Astrocyte (in vitro differentiated cells and primary cell): ENCODE measurements around the gene ARPP19. TPM values are rescaled to one million over a fixed set of nuclear protein-coding genes. Genes with fewer than 3 reads are reported as not detected.
A peak's percentile ranks its signal among the peaks of the same experiment; 100 is the strongest.

Experiments used
- DNase-seq: peaks from one replicate; pipeline ENCODE4 v3.0.0-alpha.2; 2010; ENCODE audit warnings: low read depth
- FAIRE-seq: peaks from 2 replicates; lab custom pipeline; 2011; peaks lifted over from hg19 to GRCh38; lab: Jason Lieb, UNC
- H2AFZ ChIP-seq: 2 replicates; pipeline ENCODE4 v1.6.0; 2012; ENCODE audit warnings: low read depth, low read length, inconsistent platforms
- H3K27ac ChIP-seq: 2 replicates; pipeline ENCODE4 v1.5.1; 2011; ENCODE audit warnings: low read depth, low read length, inconsistent platforms
- H3K27me3 ChIP-seq: 2 replicates; pipeline ENCODE4 v1.6.0; 2011; ENCODE audit warnings: low read length, inconsistent platforms; ENCODE audit not compliant: insufficient read depth
- H3K36me3 ChIP-seq: 2 replicates; pipeline ENCODE4 v1.5.1; 2011; ENCODE audit warnings: low read length, inconsistent platforms; ENCODE audit not compliant: insufficient read depth
- H3K4me1 ChIP-seq: 2 replicates; pipeline ENCODE4 v1.5.1; 2011; ENCODE audit warnings: low read length, inconsistent platforms; ENCODE audit not compliant: insufficient read depth
- H3K4me2 ChIP-seq: 2 replicates; pipeline ENCODE4 v1.6.0; 2012; ENCODE audit warnings: low read length, inconsistent platforms
- H3K4me3 ChIP-seq: 2 replicates; pipeline ENCODE4 v1.5.1; 2011; ENCODE audit warnings: low read depth, mild to moderate bottlenecking, low read length, inconsistent platforms; ENCODE audit not compliant: insufficient read depth
- H3K79me2 ChIP-seq: 2 replicates; pipeline ENCODE4 v1.6.0; 2012; ENCODE audit warnings: mild to moderate bottlenecking, low read length, inconsistent platforms; ENCODE audit not compliant: insufficient read depth
- H3K9ac ChIP-seq: 2 replicates; pipeline ENCODE4 v1.6.0; 2012; ENCODE audit warnings: mild to moderate bottlenecking, low read length, inconsistent platforms
- H3K9me3 ChIP-seq: 2 replicates; pipeline ENCODE4 v1.5.1; 2012; ENCODE audit warnings: low read depth, mild to moderate bottlenecking, low read length, inconsistent platforms; ENCODE audit not compliant: insufficient read depth
- H4K20me1 ChIP-seq: 2 replicates; pipeline ENCODE4 v1.6.0; 2012; ENCODE audit warnings: low read length, inconsistent platforms; ENCODE audit not compliant: insufficient read depth
- H3K27ac Mint-ChIP-seq: one replicate; pipeline ENCODE4 v1.8.0; 2021; ENCODE audit warnings: mild to moderate bottlenecking, mixed read lengths; ENCODE audit not compliant: unreplicated experiment
- H3K27me3 Mint-ChIP-seq: one replicate; pipeline ENCODE4 v1.8.0; 2021; ENCODE audit warnings: low read depth, mixed read lengths; ENCODE audit not compliant: unreplicated experiment
- H3K36me3 Mint-ChIP-seq: one replicate; pipeline ENCODE4 v1.8.0; 2021; ENCODE audit warnings: low read depth, mixed read lengths; ENCODE audit not compliant: unreplicated experiment
- H3K4me1 Mint-ChIP-seq: one replicate; pipeline ENCODE4 v1.8.0; 2021; ENCODE audit warnings: low read depth, mixed read lengths; ENCODE audit not compliant: unreplicated experiment
- H3K4me3 Mint-ChIP-seq: one replicate; pipeline ENCODE4 v1.8.0; 2021; ENCODE audit warnings: mild to moderate bottlenecking, moderate library complexity, mixed read lengths; ENCODE audit not compliant: unreplicated experiment
- H3K9me3 Mint-ChIP-seq: one replicate; pipeline ENCODE4 v1.8.0; 2021; ENCODE audit warnings: mild to moderate bottlenecking, mixed read lengths; ENCODE audit not compliant: unreplicated experiment
- EZH2 ChIP-seq: IDR thresholded peaks from 2 replicates; pipeline ENCODE4 v1.6.1; 2012; ENCODE audit warnings: mild to moderate bottlenecking, low read length, inconsistent platforms; ENCODE audit not compliant: insufficient read depth
- total RNA-seq: library from RNA; stranded (reverse); gene quantifications from 2 replicates; pipeline ENCODE4 v1.2.1, GENCODE V29; 2021
- TF ChIP-seq, protein P1 (sequence below): IDR thresholded peaks from 2 replicates; pipeline ENCODE4 v1.5.1; 2011; ENCODE audit warnings: low read depth, mild to moderate bottlenecking, inconsistent platforms, low read length, moderate library complexity; ENCODE audit not compliant: insufficient read depth

Gene ARPP19
- total RNA-seq, 1 donor from 2014 or later: 198 TPM

DNA sequence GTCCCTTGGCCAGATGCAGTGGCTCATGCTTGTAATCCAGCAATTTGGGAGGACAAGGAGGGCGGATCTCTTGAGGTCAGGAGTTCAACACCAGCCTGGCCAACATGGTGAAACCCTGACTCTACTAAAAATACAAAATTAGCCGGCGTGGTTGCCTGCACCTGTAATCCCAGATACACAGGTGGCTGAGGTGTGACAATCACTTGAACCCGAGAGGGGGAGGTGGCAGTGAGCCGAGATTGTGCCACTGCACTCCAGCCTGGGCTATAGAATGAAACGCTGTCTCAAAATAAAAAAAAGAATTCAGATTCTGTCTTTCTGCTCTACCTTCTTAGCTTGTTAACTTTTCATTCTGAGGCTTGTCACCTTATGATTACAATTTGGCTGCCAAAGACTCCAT, 62.3 kb downstream of the ARPP19 start:
- peaks cover 69% of the 10 kb centered on the region for H3K79me2 ChIP-seq

DNA sequence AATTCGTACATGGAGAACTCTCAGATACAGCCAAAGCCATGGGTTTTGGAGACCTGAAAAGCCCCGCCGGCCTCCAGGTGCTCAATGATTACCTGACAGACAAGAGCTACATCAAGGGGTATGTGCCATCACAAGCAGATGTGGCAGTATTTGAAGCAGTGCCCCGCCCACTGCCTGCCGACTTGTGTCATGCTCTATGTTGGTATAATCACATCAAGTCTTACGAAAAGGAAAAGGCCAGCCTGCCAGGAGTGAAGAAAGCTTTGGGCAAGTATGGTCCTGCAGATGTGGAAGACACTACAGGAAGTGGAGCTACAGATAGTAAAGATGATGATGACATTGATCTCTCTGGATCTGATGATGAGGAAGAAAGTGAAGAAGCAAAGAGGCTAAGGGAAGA, 63.7 kb downstream of the ARPP19 start:
- Histone ChIP-seq H2AFZ (no peak overlapping the region), H3K4me1 (no peaks in the 10 kb centered on the region), H3K9me3 (no peaks in the 10 kb centered on the region), H3K79me2 (peaks cover 57% of the 10 kb centered on the region), H3K27me3 (no peaks in the 10 kb centered on the region), H3K4me3 (no peak overlapping the region), H3K27ac (no peak overlapping the region), H3K4me2 (no peak overlapping the region), H3K36me3 (no peaks in the 10 kb centered on the region), H4K20me1 (peaks cover 42% of the 10 kb centered on the region), H3K9ac (no peak overlapping the region)
- H3K4me1 Mint-ChIP-seq: peaks cover 17% of the 10 kb centered on the region
- H3K9me3 Mint-ChIP-seq: no peaks in the 10 kb centered on the region
- H3K4me3 Mint-ChIP-seq: no peak overlapping the region
- no peak for FAIRE-seq
- TF ChIP-seq EZH2: no peak
- TF ChIP-seq, protein P1, sequence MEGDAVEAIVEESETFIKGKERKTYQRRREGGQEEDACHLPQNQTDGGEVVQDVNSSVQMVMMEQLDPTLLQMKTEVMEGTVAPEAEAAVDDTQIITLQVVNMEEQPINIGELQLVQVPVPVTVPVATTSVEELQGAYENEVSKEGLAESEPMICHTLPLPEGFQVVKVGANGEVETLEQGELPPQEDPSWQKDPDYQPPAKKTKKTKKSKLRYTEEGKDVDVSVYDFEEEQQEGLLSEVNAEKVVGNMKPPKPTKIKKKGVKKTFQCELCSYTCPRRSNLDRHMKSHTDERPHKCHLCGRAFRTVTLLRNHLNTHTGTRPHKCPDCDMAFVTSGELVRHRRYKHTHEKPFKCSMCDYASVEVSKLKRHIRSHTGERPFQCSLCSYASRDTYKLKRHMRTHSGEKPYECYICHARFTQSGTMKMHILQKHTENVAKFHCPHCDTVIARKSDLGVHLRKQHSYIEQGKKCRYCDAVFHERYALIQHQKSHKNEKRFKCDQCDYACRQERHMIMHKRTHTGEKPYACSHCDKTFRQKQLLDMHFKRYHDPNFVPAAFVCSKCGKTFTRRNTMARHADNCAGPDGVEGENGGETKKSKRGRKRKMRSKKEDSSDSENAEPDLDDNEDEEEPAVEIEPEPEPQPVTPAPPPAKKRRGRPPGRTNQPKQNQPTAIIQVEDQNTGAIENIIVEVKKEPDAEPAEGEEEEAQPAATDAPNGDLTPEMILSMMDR: no peak
- no peaks in the 10 kb centered on the region for H3K36me3 Mint-ChIP-seq
- no peak overlapping the region for H3K27ac Mint-ChIP-seq
- no peaks in the 10 kb centered on the region for H3K27me3 Mint-ChIP-seq
- no peak for DNase-seq

More for the DNA sequence above, 62.3 kb downstream of the ARPP19 start:
- Histone ChIP-seq H3K4me2 (no peak overlapping the region), H3K4me1 (no peaks in the 10 kb centered on the region), H3K9ac (no peak overlapping the region), H3K9me3 (no peaks in the 10 kb centered on the region), H3K27me3 (no peaks in the 10 kb centered on the region), H3K36me3 (no peaks in the 10 kb centered on the region), H3K27ac (no peak overlapping the region), H3K4me3 (no peak overlapping the region), H2AFZ (no peak overlapping the region), H4K20me1 (peaks cover 55% of the 10 kb centered on the region)
- no peak overlapping the region for H3K4me3 Mint-ChIP-seq
- no peaks in the 10 kb centered on the region for H3K36me3 Mint-ChIP-seq
- no peaks in the 10 kb centered on the region for H3K9me3 Mint-ChIP-seq
- DNase-seq (no peak), FAIRE-seq (no peak)
- H3K27ac Mint-ChIP-seq: no peak overlapping the region
- H3K4me1 Mint-ChIP-seq: peaks cover 17% of the 10 kb centered on the region
- no peaks in the 10 kb centered on the region for H3K27me3 Mint-ChIP-seq
- no peak for TF ChIP-seq EZH2
- TF ChIP-seq, protein P1: no peak

DNA sequence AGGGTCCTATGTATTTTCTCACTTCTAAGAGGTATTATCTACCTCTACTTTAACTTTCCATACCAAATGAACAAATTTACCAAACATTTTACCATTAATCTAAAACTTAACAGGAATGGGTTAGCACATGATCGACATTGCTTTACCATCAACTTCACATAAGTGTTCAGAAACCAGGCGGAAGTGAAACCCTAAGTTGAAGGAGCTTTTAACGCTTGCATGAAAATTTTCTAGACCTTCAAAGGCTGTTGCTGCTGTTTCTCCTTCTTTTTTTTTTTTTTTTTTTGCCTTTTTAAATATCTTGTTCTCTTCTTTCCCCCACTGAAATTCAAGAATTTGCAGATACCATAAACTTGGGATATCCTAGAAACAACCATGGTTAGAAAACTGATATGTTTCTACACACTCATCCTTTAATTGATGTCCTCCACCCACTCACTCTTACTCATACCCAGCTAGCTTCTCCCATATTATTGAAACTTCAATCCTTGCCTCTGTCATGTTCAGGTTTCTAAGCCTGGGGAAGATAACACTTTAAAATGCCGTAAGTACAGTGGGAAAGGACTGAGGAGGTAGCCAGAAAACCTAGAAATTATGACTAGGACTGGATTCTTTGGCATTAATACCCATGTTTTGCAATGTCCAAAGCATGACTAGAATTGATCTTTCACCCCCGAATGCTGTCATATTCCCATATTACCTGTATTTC, 64.9 kb downstream of the ARPP19 start:
- no peak overlapping the region for H3K4me3 ChIP-seq
- H3K27me3 ChIP-seq: no peaks in the 10 kb centered on the region
- H3K36me3 Mint-ChIP-seq: no peaks in the 10 kb centered on the region
- H3K9ac ChIP-seq: no peak overlapping the region
- H3K4me2 ChIP-seq: peak overlapping the region; percentile 2
- H3K4me3 Mint-ChIP-seq: no peak overlapping the region
- H4K20me1 ChIP-seq: peaks cover 31% of the 10 kb centered on the region
- H3K9me3 Mint-ChIP-seq: no peaks in the 10 kb centered on the region
- no peaks in the 10 kb centered on the region for H3K9me3 ChIP-seq
- no peak overlapping the region for H3K27ac Mint-ChIP-seq
- peaks cover 10% of the 10 kb centered on the region for H3K4me1 Mint-ChIP-seq
- no peak overlapping the region for H3K27ac ChIP-seq
- H2AFZ ChIP-seq: no peak overlapping the region
- H3K4me1 ChIP-seq: no peaks in the 10 kb centered on the region
- H3K36me3 ChIP-seq: no peaks in the 10 kb centered on the region
- peaks cover 47% of the 10 kb centered on the region for H3K79me2 ChIP-seq
- H3K27me3 Mint-ChIP-seq: no peaks in the 10 kb centered on the region
- TF ChIP-seq, protein P1: no peak
- no peak for TF ChIP-seq EZH2
- FAIRE-seq (no peak), DNase-seq (peak; percentile 81)
